Trophoblast cell (in vitro differentiated cells and primary cell): Measurements from ENCODE around the gene CDK10.
"Not testable (repeated sequence)": the region's sequence is repeated elsewhere in the genome, so short reads cannot be mapped to it uniquely, and the experiment has no call there.

Source experiments
- DNase-seq, 2 donors: peaks; one replicate each; pipeline ENCODE4 v3.0.0-alpha.2; 2016
- H2AFZ ChIP-seq: 2 replicates; pipeline ENCODE4 v1.6.1; 2013; ENCODE audit warnings: low read length, moderate library complexity, mild to moderate bottlenecking; ENCODE audit not compliant: insufficient read depth, poor library complexity
- H2AK5ac ChIP-seq: 2 replicates; pipeline ENCODE4 v1.6.1; 2013; ENCODE audit warnings: mild to moderate bottlenecking, low read length
- H2BK120ac ChIP-seq: 2 replicates; pipeline ENCODE4 v1.6.1; 2013; ENCODE audit warnings: low read length, mild to moderate bottlenecking, moderate library complexity; ENCODE audit not compliant: insufficient read depth, poor library complexity
- H2BK12ac ChIP-seq: 2 replicates; pipeline ENCODE4 v1.6.1; 2013; ENCODE audit warnings: mild to moderate bottlenecking, low read length, moderate library complexity
- H2BK5ac ChIP-seq: 2 replicates; pipeline ENCODE4 v1.6.1; 2013; ENCODE audit warnings: low read length, low read depth, moderate library complexity, mild to moderate bottlenecking; ENCODE audit not compliant: poor library complexity
- H3K14ac ChIP-seq: 2 replicates; pipeline ENCODE4 v1.6.1; 2013; ENCODE audit warnings: mild to moderate bottlenecking, low read length
- H3K18ac ChIP-seq: 2 replicates; pipeline ENCODE4 v1.6.1; 2013; ENCODE audit warnings: mild to moderate bottlenecking, low read length
- H3K23ac ChIP-seq: 2 replicates; pipeline ENCODE4 v1.6.1; 2013; ENCODE audit warnings: low read length
- H3K27ac ChIP-seq: 2 replicates; pipeline ENCODE4 v1.5.1; 2013; ENCODE audit warnings: low read depth, mild to moderate bottlenecking, inconsistent platforms, low read length, moderate library complexity
- H3K27me3 ChIP-seq: 2 replicates; pipeline ENCODE4 v1.6.1; 2013; ENCODE audit warnings: inconsistent platforms, mild to moderate bottlenecking, low read length, moderate library complexity; ENCODE audit not compliant: insufficient read depth
- H3K36me3 ChIP-seq, 2 experiments: 1 replicate in 1 of 2; 2 replicates in 1 of 2; pipeline ENCODE4 v1.6.1; 2013; ENCODE audit warnings: low read length in 2 of 2, mild to moderate bottlenecking in 2 of 2, moderate library complexity in 1 of 2; ENCODE audit not compliant: insufficient read depth in 2 of 2, control insufficient read depth in 1 of 2
- H3K4ac ChIP-seq: 2 replicates; pipeline ENCODE4 v1.6.1; 2013; ENCODE audit warnings: low read depth, mild to moderate bottlenecking, low read length, moderate library complexity
- H3K4me1 ChIP-seq, 2 experiments: 1 replicate in 1 of 2; 2 replicates in 1 of 2; pipeline ENCODE4 v1.6.1; 2013; ENCODE audit warnings: low read length in 2 of 2, mild to moderate bottlenecking in 2 of 2, moderate library complexity in 1 of 2; ENCODE audit not compliant: insufficient read depth in 2 of 2, control insufficient read depth in 1 of 2
- H3K4me2 ChIP-seq: 2 replicates; pipeline ENCODE4 v1.6.1; 2013; ENCODE audit warnings: inconsistent platforms, mild to moderate bottlenecking, low read length, moderate library complexity
- H3K4me3 ChIP-seq: 2 replicates; pipeline ENCODE4 v1.5.1; 2013; ENCODE audit warnings: mild to moderate bottlenecking, low read depth, low read length, inconsistent platforms
- H3K79me1 ChIP-seq: one replicate; pipeline ENCODE4 v1.6.1; 2013; ENCODE audit warnings: low read length
- H3K79me2 ChIP-seq: 2 replicates; pipeline ENCODE4 v1.6.1; 2013; ENCODE audit warnings: low read length, mild to moderate bottlenecking; ENCODE audit not compliant: control insufficient read depth, insufficient read depth, poor library complexity
- H3K9ac ChIP-seq: 2 replicates; pipeline ENCODE4 v1.6.1; 2013; ENCODE audit warnings: mild to moderate bottlenecking, low read length
- H3K9me3 ChIP-seq: 2 replicates; pipeline ENCODE4 v1.6.1; 2013; ENCODE audit warnings: low read depth, mild to moderate bottlenecking, control low read depth, inconsistent platforms, low read length; ENCODE audit not compliant: insufficient read depth
- H4K12ac ChIP-seq: 2 replicates; pipeline ENCODE4 v1.6.1; 2013; ENCODE audit warnings: low read depth, mild to moderate bottlenecking, low read length, moderate library complexity
- H4K8ac ChIP-seq: 2 replicates; pipeline ENCODE4 v1.6.1; 2013; ENCODE audit warnings: low read depth, mild to moderate bottlenecking, low read length, moderate library complexity
- H4K91ac ChIP-seq: one replicate; pipeline ENCODE4 v1.6.1; 2013; ENCODE audit warnings: low read depth, mild to moderate bottlenecking, low read length, moderate library complexity
- WGBS: extraction: QIAGEN DNeasy Blood & Tissue Kit; methylation state at CpG from one replicate; pipeline ENCODE4 v1.1.7; 2013; ENCODE audit warnings: missing lambda C conversion rate; ENCODE audit not compliant: insufficient read length, insufficient coverage; ENCODE audit errors: extremely low coverage; 5-methylcytosine and 5-hydroxymethylcytosine counted together

CDK10 gene

DNA sequence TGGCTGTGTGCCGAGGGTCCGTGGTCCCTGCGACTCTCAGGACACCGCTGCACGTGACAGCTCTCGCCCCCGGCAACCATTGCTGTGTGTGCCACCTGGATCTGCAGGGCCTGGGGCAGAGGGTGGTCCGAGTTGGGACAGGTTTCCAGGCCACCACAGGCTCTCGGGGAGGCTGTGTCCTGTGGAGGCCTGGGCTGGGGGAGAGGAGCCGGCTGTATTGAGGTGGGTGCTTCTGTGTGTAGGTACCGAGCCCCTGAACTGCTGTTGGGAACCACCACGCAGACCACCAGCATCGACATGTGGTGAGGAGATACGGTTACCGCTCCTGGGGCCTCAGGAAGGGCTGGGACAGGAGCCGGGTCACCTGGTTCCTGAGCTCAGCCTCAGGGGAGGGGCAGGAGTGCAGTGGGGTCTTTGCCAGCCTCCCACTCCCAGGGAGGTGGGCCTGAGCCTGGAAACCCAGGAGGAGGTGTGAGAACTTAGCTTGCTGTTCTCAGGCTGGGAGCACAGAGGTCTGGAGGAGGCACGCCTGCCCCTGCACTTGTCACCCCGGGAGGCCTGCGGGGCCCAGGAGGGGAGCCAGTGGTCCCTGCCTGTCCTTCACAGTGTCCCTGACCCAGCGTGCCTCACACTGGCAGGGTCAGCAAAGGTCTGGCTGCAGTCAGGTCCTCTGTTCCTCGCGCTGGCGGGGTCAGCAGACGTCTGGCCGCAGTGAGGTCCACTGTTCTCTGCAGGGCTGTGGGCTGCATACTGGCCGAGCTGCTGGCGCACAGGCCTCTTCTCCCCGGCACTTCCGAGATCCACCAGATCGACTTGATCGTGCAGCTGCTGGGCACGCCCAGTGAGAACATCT, 7.7 kb downstream of the CDK10 start:
- Histone ChIP-seq H3K79me2 (no peaks in the 10 kb centered on the region), H3K4me2 (no peak overlapping the region), H3K23ac (no peak overlapping the region), H2AFZ (no peak overlapping the region), H3K9ac (no peak overlapping the region), H3K9me3 (peaks cover 3% of the 10 kb centered on the region), H2BK5ac (no peak overlapping the region), H3K4me3 (peak overlapping the region; percentile 30), H4K12ac (no peak overlapping the region), H2AK5ac (no peak overlapping the region), H3K27ac (no peak overlapping the region), H3K79me1 (no peaks in the 10 kb centered on the region), H4K91ac (no peak overlapping the region), H3K18ac (no peak overlapping the region), H2BK12ac (no peak overlapping the region), H3K27me3 (no peaks in the 10 kb centered on the region), H3K36me3 (peaks cover 72 to 75% of the 10 kb centered on the region in 2 experiments), H4K8ac (no peak overlapping the region), H3K14ac (no peak overlapping the region), H3K4me1 (no peaks in the 10 kb centered on the region), H3K4ac (no peak overlapping the region), H2BK120ac (no peak overlapping the region)
- WGBS: no CpG with 5 or more reads among the region's 32 CpGs
- DNase-seq: no peak

DNA sequence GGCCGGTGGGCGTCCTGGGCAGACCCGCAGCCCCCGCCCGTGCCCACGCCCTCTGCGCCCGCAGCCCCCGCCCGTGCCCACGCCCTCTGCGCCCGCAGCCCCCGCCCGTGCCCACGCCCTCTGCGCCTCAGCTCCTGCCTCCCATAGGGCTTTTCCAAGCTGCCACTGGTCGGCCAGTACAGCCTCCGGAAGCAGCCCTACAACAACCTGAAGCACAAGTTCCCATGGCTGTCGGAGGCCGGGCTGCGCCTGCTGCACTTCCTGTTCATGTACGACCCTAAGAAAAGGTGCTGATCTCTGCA, 8.2 kb downstream of the CDK10 start:
- not testable (repeated sequence) for H3K23ac ChIP-seq, H3K9me3 ChIP-seq, H2BK12ac ChIP-seq, H4K91ac ChIP-seq, H3K79me2 ChIP-seq, H2AFZ ChIP-seq, H3K4ac ChIP-seq, H4K12ac ChIP-seq, H2BK5ac ChIP-seq, H3K27ac ChIP-seq, H3K4me2 ChIP-seq, H2BK120ac ChIP-seq, H3K18ac ChIP-seq, H2AK5ac ChIP-seq, H3K9ac ChIP-seq, H3K14ac ChIP-seq, H3K4me3 ChIP-seq, H3K27me3 ChIP-seq, DNase-seq, H4K8ac ChIP-seq, H3K4me1 ChIP-seq, H3K79me1 ChIP-seq
- WGBS: no CpG with 5 or more reads among the region's 23 CpGs
- peaks cover 69 to 73% of the 10 kb centered on the region in 2 experiments for H3K36me3 ChIP-seq

DNA sequence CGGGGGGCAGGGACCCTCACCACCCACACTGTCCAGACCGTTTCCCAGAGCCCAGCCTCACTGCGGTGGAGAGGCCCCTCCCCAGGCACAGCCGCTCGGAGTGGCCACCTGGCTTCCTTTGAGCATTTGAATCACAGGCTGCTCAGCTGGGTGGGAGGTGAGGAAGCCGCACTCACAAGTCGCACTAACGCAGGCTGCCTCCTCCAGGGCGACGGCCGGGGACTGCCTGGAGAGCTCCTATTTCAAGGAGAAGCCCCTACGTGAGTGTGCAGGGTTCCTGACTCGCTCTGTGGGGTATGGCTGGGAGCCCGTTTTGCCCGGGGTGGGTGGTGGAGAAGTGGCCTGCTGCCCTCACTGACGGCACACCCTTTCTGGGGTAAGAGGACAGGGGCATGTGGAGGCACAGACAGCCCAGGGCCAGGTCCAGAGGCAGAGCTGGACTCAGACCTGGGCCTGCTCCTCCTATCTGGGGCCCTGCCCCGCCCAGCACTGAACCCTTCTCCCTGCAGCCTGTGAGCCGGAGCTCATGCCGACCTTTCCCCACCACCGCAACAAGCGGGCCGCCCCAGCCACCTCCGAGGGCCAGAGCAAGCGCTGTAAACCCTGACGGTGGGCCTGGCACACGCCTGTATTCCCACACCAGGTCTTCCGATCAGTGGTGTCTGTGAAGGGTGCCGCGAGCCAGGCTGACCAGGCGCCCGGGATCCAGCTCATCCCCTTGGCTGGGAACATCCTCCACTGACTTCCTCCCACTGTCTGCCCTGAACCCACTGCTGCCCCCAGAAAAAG, 8.8 kb downstream of the CDK10 start:
- no peak overlapping the region for H4K8ac ChIP-seq
- H3K4me3 ChIP-seq: no peak overlapping the region
- no peak for DNase-seq
- no peak overlapping the region for H3K27ac ChIP-seq
- H3K14ac ChIP-seq: no peak overlapping the region
- H3K4ac ChIP-seq: no peak overlapping the region
- no CpG with 5 or more reads among the region's 31 CpGs for WGBS
- no peak overlapping the region for H2AK5ac ChIP-seq
- no peak overlapping the region for H4K12ac ChIP-seq
- no peak overlapping the region for H2BK5ac ChIP-seq
- peaks cover 4% of the 10 kb centered on the region in 2 experiments for H3K4me1 ChIP-seq
- H2AFZ ChIP-seq: no peak overlapping the region
- H3K18ac ChIP-seq: no peak overlapping the region
- H2BK12ac ChIP-seq: no peak overlapping the region
- no peak overlapping the region for H3K4me2 ChIP-seq
- no peak overlapping the region for H4K91ac ChIP-seq
- no peak overlapping the region for H3K23ac ChIP-seq
- no peaks in the 10 kb centered on the region for H3K79me1 ChIP-seq
- peaks cover 67 to 71% of the 10 kb centered on the region in 2 experiments for H3K36me3 ChIP-seq
- no peak overlapping the region for H3K9ac ChIP-seq
- H2BK120ac ChIP-seq: no peak overlapping the region
- H3K79me2 ChIP-seq: no peaks in the 10 kb centered on the region
- no peaks in the 10 kb centered on the region for H3K27me3 ChIP-seq
- H3K9me3 ChIP-seq: peaks cover 2% of the 10 kb centered on the region

DNA sequence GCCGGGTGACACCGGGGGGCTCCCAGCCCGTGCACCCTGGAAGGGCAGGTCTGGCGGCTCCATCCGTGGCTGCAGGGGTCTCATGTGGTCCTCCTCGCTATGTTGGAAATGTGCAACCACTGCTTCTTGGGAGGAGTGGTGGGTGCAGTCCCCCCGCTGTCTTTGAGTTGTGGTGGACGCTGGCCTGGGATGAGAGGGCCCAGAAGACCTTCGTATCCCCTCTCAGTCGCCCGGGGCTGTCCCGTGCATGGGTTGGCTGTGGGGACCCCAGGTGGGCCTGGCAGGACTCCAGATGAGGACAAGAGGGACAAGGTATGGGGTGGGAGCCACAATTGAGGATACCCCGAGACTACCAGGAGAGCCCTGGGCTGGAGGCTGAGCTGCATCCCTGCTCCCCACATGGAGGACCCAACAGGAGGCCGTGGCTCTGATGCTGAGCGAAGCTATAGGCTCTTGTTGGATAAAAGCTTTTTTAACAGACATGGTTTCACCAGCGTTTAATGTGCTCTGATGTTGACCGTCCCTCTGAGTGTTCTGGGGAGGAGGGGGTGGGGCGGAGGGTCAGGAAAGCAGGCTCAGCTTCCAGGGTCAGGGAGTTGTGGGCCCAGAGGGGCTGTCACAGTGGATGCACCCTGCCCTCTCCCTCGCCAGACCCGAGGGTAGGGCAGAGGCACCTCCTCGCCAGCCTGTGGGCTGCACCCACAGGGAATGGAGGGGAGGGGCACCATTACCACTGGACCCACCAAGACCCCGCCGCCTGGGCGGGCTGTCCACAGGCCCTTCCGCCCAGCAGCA, 9.6 kb downstream of the CDK10 start:
- Histone ChIP-seq H3K23ac (no peak overlapping the region), H3K14ac (no peak overlapping the region), H3K36me3 (peaks cover 62 to 66% of the 10 kb centered on the region in 2 experiments), H2BK120ac (no peak overlapping the region), H2BK12ac (no peak overlapping the region), H3K27me3 (no peaks in the 10 kb centered on the region), H3K79me2 (peaks cover 2% of the 10 kb centered on the region), H2AFZ (no peak overlapping the region), H3K9me3 (peaks cover 2% of the 10 kb centered on the region), H4K8ac (no peak overlapping the region), H2AK5ac (no peak overlapping the region), H3K27ac (no peak overlapping the region), H3K4me1 (peaks cover 11 to 12% of the 10 kb centered on the region in 2 experiments), H4K12ac (no peak overlapping the region), H3K9ac (no peak overlapping the region), H4K91ac (no peak overlapping the region), H2BK5ac (no peak overlapping the region), H3K79me1 (peaks cover 8% of the 10 kb centered on the region), H3K4me3 (no peak overlapping the region), H3K4ac (no peak overlapping the region), H3K4me2 (no peak overlapping the region), H3K18ac (no peak overlapping the region)
- no CpG with 5 or more reads among the region's 25 CpGs for WGBS
- DNase-seq: no peak
